Limb (tissue), 2 donors: ENCODE results near the gene FILIP1L.
A peak's percentile ranks its signal among the peaks of the same experiment; 100 is the strongest.

Source experiments
- DNase-seq, 2 donors: peaks; one replicate each; pipeline ENCODE4 v3.0.0-alpha.2; 2016; ENCODE audit errors: extremely low spot score in 2 of 2

Gene FILIP1L

DNA sequence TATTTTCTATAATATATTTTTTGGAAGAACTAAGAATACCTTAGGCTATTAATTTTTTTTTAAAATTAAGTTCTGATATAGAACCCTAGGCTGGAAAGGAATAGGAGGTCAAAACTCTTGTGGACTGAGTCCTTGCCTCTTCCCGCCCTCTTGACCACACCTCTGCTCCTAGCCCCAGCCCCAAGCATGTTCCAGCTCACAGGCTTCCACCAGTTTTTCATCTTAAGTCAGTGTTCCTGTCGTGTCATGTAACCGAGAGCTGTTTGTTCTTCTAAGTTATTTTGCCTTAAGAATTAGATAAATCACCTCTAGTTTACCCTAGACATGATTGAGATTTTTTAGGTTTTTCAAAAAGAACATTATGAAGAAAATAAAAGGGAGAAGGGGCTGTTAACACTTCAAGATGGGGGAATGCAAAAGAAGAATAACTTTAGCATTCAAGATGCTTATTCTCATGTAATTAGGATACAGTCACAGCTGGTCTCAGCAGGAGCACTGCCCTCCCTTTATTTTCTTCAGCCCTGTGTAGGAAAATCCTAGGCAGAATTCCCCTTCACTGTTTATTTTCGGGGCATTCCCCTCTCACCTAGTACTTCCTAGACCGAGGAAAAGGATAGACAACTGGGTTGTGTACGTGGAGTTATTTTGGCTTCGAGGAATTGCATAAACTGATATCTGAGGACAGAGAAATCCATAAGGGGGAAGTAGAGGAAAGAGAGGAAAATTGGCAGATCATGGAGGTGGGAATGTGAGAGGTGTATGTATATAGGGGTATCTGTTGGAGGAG is 186.4 kb downstream of the FILIP1L start:
- DNase-seq, result no peak

DNA sequence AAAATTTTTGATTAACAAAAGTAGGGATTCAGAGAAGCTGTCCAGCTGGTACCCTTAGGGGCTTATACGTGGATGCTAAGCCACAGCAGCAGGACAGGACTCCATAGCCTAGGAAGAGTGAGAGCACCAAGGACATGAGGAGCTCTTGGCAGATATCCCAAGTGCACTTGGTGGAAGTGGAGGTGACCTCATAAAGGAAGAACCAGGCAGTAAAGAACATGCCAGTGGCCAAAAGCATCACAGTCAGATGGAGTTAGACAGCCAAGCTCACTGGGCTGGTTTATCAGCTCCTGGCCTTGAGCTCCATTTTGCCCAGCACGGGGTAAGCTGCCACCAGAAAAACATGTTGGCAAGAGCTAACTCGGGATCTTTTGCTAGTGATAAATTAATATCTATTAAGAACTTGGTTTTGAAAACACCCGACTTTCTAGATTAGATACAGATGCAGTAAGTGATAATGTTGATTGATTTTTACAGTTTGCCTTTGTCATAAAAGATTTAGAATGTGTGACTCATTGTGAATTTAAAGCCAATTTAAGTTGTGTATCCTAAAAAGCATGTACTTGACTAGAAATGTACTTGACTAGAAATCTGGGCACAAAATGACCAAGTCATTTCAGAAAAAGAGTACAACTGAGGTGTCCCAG is 188.6 kb downstream of the FILIP1L start:
- DNase-seq, result no peak

DNA sequence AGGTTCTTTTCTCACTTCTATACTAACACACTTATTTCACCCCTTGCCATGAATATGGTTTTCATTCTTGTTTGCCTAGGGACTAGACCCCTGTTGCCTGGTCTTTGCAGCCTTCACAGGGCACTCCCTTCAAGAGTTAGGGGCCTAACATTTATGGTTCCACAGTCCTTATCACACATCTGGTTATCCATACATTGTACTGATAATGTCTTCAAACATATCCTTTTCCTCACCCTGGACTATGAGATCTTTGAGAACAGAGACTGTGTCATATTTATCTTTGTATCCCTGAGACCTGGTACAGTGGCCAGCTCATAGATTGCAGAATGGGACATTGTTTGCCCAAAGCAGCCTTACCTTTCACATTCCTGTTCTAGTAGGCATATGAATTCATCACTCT is 190.4 kb downstream of the FILIP1L start:
- DNase-seq, result no peak

DNA sequence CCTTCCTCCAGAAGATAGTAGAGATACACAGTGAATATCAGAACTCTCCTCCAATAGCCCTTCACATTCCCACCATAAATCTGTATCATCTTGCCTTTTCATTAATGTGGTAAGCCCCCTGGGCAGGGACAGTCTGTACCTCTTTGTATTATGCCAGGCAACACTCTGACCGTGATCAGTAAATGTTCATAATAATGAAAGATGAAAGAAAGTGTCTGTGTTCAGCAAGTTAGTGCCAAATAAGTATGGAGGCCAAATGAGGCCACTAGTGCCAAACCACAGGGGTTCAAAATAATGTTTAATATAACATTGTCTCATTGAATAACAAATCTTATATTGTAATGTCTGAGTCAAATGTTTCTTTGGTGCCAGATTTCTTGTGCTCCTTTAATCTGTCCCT is 192.3 kb downstream of the FILIP1L start:
- no peak for DNase-seq

DNA sequence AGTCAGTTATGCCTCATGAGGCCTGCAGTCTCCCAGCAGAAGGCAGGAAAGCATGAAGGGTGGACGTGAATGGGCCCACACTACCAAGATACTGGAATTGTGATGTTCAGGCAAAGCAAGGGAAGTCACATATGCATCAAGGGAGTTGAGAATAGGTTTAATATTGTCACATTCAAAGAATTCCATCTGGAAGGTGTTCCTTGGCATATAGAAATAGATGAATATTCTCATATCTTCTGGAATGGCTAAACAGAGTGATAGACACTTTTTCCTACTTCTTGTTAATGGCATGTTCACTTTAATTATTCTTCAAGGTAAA is 193.0 kb downstream of the FILIP1L start:
- no peak for DNase-seq

DNA sequence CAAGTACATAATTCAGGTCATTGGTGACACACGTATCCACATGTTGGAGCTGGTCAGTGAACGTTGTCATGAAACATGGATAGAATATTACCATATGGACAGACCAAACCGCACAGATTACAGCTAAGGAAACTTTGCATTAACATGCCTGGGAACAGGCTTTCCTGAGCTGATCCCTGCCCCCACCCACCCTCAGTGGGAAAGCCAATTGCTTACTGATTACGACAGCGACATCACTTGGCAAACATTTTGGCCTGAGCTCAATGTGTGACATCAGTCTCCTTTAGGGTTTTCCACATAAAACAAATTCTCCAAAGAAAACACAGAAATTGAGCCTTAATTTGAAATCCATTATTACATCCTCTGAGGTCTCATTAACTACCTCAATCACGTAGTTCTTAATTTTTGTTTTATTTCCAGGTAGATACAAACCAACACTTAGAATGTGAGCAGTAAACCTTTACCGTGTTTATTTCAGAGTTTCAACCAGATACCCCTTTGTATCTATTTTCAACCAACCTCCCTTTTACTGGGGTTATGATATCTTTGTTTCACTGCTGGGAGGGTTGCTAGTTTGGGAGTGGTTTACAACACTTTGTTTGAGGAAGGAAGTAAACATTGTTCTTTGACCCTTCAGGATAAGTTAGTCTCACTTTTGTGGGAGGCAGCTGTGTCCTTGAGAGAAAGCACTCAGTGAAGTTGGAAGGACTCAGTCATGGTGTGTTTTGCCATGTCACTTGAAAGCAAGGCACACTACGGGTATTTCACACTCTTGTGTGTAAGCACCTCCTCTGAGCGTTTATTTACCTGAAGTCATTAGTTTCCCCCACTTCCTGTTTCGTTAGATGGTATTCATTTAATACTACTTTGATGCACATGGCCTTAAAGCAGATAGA is 193.6 kb downstream of the FILIP1L start:
- peak; percentile 57 to 79 for DNase-seq

DNA sequence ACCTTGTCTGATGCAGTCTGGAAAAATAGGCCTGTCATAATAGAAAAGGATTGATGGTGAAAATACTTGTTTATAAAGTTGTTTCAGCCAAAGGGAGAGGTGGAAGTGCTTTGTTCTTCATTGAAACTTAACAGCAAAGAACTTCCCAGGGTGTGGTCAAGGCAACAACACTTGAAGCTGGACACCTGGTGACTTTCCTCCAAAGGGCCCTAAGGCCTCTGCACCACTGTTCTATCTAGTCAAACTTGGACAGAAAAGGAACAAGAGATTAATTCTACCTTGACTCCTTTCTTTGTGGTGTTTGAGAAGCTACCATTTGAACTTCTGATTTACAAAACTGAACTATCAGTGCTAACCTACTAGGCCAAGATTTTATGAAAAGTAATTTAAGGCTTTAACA is 194.6 kb downstream of the FILIP1L start:
- DNase-seq, result no peak

DNA sequence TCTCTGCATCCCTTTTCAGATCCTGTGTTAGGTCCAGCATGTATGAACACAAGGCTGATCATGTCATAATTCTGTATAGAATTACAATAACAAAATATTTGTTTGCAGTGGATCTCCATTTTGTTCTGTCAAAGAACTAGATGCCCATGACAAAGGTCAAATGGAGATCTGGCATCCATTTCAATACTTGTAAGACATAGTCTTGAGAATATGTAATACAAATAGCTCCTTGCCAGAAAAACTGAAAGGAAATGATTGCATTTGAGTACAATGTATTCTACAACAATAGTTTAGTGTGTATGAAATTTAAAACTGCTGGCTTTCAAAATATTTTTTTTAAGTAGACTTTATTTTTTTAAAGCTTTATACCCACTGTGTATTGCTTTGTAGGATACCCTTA is 195.6 kb downstream of the FILIP1L start:
- no peak for DNase-seq

DNA sequence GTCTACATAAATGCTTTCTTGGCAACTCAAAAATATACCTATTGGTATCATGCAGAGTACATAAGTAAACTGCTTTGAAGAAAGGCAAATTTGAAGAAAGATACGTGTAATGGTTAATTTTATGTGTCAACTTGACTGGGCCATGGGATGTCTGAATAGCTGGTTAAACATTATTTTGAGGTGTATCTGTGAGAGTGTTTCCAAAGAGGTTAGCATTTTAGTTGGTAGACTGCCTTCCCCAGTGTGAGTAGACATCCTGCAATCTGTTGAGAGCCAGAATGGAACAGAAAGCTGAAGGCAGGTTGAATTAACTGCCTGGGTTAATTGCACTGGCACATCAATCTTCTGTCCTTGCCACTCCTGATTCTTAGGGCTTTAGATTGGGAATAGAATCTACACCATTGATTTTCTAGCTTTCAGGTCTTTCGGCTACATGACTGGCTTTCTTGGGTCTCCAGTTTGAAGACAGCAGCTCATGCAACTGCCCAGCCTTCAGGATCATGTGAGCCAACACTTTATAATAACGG is 198.3 kb downstream of the FILIP1L start:
- no peak for DNase-seq

DNA sequence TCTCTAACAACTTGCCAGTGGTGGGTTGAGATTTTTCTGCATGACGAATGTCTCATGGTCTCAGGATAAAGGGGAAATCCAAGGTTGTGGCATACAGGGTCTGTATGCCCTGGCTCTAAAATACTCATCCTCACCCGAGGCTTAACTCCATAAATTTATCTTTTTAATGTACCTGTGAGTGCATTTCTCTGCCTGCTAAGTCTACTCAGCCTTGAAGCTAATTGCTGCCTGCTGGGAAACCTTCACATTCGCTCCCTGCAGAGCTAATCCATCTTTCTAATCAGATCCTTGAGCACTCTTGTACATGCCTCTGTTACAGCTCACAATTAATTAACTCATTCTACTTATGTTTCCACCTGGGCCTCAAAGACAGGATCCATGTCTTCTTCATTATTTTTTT is 202.9 kb downstream of the FILIP1L start:
- DNase-seq, result no peak

DNA sequence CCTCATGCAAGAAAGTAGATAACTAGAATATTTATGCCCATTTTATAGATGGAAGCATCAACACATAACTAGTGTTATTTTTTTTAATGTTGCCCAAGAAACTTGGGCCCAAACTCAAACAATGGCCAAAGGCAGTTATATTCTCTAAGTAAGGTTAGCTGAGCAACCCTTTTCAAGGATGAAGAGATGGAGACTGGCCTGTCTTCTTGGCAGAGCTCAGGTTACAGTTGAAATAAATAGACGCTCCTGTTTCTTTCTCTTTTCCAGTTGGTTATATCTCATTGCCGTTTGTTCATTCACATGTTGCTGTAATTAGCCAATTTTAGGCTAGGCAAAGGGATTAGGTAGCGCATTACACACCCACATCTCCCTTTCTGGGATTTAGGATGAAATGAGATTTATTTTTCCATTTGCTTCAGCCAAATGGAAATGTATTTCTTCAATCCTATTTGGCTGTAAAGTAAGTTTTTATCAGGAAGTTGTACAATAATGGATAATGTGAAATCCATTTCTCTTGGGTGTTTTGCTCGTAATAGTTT is 203.5 kb downstream of the FILIP1L start:
- no peak for DNase-seq

DNA sequence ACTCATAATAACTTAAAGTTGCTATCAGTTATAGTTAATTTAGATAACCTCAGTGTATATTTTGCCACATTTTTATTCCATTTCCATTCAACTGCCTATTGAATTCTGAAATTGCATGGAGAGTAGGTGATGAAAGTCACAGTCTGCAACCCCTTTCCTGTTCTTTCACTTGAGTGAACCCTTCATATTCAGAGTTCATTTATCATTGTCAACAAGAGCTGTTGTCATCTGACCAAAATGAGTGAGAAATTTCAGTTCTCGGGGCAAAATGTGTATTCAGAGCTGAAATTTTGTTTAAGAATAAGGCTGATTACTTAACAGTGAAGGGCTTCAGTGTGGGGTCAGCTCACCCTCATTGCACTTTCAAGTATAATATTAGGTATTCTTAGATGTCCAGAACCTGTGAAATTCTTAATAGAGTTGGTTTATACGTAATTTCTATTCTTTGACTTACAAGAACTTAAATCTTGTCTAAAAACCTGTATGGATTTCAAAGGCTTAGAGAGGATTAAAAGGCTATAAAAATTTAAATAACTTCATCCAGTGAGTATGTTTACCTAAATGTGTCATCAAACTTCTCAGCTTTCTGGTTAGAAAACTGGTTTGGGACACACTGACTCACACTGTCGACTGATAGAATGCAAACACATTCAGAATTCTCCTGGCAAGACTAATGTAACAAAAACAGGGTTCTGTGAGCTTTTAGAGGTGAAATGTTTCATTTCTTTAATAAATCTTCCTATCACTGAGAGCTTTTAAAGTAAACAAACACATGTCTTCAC is 204.4 kb downstream of the FILIP1L start:
- no peak for DNase-seq

DNA sequence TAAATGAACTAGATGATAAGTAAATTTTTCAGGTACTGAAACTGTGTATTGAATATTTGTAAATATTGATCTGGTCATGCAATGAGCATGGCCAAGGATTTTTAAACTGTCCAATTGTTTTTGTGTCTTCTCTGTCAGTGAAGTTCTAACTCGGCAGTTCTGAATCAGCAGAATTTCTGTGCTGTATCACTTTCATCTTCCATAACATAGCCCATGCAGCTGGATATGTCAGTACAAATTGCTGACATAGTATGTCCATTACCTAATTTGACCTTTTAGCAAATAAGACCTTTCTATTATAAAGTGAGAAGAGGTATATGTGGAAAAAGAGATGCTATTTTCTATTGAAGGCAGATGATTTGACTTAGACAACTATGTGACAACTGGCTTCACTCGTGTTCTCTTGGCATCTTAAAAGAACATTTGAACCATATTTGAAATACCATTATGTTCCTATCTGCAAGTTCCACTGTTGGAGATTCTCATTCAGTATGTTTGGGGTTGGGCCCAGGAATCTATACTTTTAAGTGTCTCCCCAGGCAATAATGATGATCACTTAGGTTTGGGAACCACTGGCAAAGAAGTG is 206.2 kb downstream of the FILIP1L start:
- no peak for DNase-seq

DNA sequence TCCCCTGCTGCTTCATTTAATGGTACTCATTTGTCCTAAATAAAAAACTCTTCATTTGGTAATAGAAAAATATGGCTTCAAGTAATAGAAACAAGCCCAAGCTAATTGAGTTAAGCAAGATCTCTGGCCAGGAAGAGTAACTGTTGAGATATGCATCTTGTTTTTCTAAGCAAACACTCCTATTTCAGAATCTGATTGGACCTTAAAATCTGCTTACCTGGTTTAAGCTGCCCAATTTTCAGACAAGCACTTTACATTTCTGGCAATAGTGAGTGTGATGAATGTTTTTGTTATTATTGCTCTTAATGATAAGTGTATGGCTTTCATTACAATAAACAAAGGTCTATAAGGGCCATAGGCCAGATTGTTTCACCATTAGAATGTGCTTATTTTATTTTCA is 210.4 kb downstream of the FILIP1L start:
- no peak for DNase-seq

DNA sequence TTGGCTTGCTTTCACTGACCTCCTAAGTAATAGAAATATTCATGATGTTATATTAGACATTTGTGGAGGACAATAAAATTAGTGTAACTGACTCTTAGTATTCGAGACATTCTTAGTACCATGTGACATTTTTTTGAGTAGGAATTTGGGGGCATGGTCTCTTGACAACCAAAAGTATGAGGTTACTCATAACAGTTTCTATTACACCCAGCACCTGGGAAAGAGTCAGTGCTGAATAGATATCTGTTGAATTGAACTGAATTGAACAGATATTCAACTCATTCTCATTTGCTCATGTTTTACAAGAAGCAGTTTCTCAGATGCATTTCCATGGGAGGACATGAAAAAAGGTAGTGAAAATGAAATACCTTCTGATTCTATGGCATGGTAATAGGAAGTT is 212.2 kb downstream of the FILIP1L start:
- DNase-seq, result no peak

DNA sequence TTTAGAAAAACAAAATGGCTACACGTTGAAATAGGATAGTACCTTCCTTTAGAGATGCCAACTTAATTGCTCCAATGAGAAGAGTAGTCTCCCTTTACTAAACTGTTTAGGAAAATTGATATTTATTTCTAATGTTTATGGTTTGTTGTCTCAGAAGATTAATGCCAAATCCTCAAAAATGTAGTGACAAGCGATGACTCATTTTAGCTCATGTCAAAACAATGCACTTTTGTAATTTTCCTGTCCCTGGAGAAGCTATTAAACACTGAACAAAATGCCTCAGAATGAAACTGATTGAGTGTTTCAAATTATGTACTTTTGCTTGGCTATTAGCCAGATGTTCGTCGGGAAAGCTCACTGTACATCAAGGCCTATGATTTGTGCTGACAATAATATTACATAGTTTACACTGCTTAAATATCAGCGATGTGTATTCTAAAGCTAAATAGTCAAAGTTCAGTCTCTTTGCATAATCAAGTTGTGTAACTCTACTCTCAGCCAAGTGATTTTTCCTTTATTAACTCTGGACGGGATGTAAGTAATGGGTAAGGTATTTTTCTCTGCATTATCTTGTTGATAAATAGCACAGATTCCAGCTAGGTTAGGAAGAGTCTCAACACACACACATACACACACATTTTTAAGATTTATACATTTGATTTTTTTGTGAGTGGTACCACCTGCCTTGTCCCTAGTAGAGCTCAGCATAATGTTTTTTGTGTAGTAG is 212.9 kb downstream of the FILIP1L start:
- DNase-seq, result no peak

DNA sequence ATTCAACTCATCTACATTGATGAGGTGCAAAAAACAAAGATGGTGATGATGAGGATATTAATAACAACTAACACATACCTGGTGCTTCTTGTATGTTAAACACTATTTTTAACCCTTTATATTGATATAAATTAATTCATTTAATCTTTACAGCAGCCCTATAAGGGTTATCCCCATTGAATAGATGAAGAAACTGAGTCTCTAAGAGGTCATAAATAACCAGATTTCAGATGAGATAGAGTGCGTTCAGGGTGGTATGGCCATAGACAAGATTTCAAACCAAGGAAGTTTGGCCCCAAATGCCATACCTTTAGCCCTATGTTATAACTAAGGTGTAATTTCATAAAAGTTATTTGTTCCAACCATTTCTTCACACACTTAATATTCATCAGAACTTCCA is 214.1 kb downstream of the FILIP1L start:
- DNase-seq, result no peak

DNA sequence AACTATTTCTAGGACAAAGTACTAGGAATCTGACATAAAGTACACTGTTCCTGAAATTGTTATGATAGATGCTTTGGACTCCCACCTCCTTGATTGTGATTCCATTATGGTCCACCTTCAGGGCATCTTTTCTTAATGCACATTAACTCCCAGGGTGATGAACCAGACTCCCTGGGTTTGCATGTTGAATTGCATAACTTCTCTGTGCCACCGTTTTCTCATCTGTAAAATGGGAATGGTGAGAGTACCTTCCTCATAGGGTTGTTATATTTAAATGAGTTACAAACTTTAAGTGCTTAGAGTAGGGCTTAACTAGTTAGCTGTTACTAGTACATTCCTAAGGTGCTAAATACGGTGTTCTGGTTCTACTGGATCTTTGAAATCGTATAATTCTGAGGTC is 214.7 kb downstream of the FILIP1L start:
- no peak for DNase-seq

DNA sequence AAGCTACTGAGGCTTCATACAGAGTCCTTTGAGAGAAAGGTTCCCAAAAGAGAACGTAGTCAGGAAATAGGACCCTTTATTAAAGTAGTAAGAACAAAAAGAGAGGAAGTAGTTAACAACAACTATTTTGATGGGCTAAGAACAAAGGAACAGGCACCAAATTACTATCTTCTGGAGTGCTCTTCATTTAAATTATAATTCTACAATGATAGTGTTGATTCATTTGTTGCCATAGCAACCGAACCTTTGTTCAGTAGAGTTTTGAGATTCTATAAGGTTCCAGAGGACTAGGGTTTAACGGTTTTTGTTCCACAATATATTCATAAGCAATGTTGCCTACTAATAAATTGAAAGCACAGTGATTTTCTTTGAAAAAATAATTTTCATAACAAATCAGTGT is 217.8 kb downstream of the FILIP1L start:
- DNase-seq, result no peak
